Naive thymus-derived CD8-positive, alpha-beta T cell (primary cell): ENCODE measurements around the gene GLRX5. TPM values are rescaled to one million over a fixed set of nuclear protein-coding genes. Genes with fewer than 3 reads are reported as not detected.

Experiments
- ATAC-seq, 2 donors: fragments of 150-1000 bp; cut with Tn5 transposase in 1 of 2; sonication (Bioruptor Pico), chemical (Tn5 transposase) in 1 of 2; 1 replicate in 1 of 2; 2 replicates in 1 of 2; pipeline ENCODE4 v1.10.0; 2021; ENCODE audit warnings: mild to moderate bottlenecking in 2 of 2, moderate library complexity in 2 of 2
- POLR2A ChIA-PET: fragments of 350-600 bp; sonication (Branson Sonifier 250); formaldehyde crosslinking; loops from one replicate; lab custom pipeline; 2021; ENCODE audit warnings: antibody characterized with exemption; lab: Charles Lee
- DNase-seq, 10 donors: peaks; one replicate each; pipeline versions ENCODE4 v3.0.0 to v3.0.0-alpha.2; 2020 to 2022
- H3K27ac Mint-ChIP-seq, 10 donors: one replicate each; pipeline ENCODE4 v1.8.0; 2020 to 2022; ENCODE audit warnings: mild to moderate bottlenecking in 10 of 10, mixed read lengths in 10 of 10, moderate library complexity in 4 of 10, inconsistent platforms in 1 of 10
- H3K27me3 Mint-ChIP-seq, 5 donors: one replicate each; pipeline ENCODE4 v1.8.0; 2021 to 2022; ENCODE audit warnings: mixed read lengths in 5 of 5
- H3K36me3 Mint-ChIP-seq, 3 donors: one replicate each; pipeline ENCODE4 v1.8.0; 2020 to 2022; ENCODE audit warnings: mixed read lengths in 3 of 3, mild to moderate bottlenecking in 2 of 3, inconsistent platforms in 1 of 3
- H3K4me1 Mint-ChIP-seq, 4 donors: one replicate each; pipeline ENCODE4 v1.8.0; 2021 to 2022; ENCODE audit warnings: mixed read lengths in 4 of 4
- H3K4me3 Mint-ChIP-seq, 10 donors: one replicate each; pipeline ENCODE4 v1.8.0; 2020 to 2022; ENCODE audit warnings: mild to moderate bottlenecking in 10 of 10, mixed read lengths in 10 of 10, moderate library complexity in 6 of 10, inconsistent platforms in 1 of 10
- H3K9me3 Mint-ChIP-seq, 9 donors: one replicate each; pipeline ENCODE4 v1.8.0; 2020 to 2022; ENCODE audit warnings: mixed read lengths in 9 of 9, mild to moderate bottlenecking in 3 of 9, inconsistent platforms in 1 of 9, moderate library complexity in 1 of 9
- polyA plus RNA-seq, 3 donors: library from polyadenylated mRNA; unstranded; fragments of 300-500 nt; fragmentation: Illumina TruSeq; gene quantifications; one replicate each; pipeline ENCODE4 v1.2.3, GENCODE V29; 2021
- total RNA-seq, 8 experiments: library from RNA in 2 of 8; stranded (reverse) in 2 of 8; gene quantifications; one replicate each; pipeline ENCODE4 v1.2.3 and lab custom pipeline; 2021 to 2026

GLRX5 gene
- total and polyA plus RNA-seq, 5 experiments from 2014 or later, result 17.9 to 87.6 (median 61.6) TPM

DNA sequence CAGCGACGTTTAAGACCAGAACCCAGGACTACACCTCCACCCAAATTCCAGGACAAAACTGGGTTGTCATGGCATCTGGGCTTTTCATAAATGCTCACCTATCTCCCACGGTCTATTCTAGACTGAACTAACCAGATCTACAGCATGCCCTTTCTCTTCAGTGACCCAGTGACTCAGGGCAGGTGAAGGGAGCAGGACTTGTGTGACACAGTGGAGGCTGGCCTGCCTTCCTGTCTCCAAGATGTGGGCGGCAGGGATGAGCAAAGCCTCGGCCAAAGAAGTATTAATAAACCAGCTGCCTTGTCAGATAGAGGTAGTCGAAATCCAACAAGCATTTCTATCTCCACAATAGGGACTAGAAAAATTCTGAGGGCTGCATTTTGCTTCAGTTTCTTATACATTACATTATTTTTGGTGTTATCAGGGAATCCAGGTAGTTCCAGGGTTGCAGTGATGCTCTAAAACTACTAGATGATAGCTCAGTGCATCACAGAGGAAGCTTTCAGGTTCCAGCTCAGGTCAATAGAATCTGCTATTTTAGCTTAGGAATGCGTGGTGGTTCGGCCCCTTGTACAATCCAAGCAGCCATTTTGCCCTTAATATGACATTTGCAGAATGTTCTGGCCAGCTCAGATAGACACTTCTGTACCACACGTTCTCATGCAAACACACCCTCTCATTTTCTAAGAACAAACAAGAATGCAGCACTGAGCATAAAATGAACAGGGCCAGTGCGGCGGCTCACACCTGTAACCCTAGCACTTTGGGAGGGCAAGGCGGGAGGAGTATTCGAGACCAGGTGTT, 4.2 kb upstream of the GLRX5 start:
- Mint-ChIP-seq H3K9me3 (no peaks in the 10 kb centered on the region), H3K36me3 (peaks cover 0 to 20% (median 0%) of the 10 kb centered on the region in 3 donors), H3K4me1 (peaks cover 27 to 60% (median 58%) of the 10 kb centered on the region in 4 donors), H3K27ac (peak overlapping the region in 8 of 10 donors; percentile 22 to 98 (median 66)), H3K4me3 (peak overlapping the region in 2 of 10 donors; percentile 33 to 68), H3K27me3 (no peaks in the 10 kb centered on the region)
- POLR2A ChIA-PET, result interaction anchor here (1.0 to 1.2 kb wide), 2 partner anchors 8 to 10 kb away, joined by 3 read pairs; no protein-coding TSS in a partner anchor
- DNase-seq (no peak), ATAC-seq (no peak)

- peak overlapping the region in 1 of 10 donors; percentile 85 for H3K4me3 Mint-ChIP-seq
- peak overlapping the region in 5 of 10 donors; percentile 41 to 98 (median 73) for H3K27ac Mint-ChIP-seq
- no peak for ATAC-seq
- POLR2A ChIA-PET, result interaction anchor here (1.2 kb wide), 2 partner anchors 8 to 15 kb away, joined by 3 read pairs; partner anchors contain the start of gene SYNE3
- H3K9me3 Mint-ChIP-seq, result no peaks in the 10 kb centered on the region
- no peak for DNase-seq
- H3K4me1 Mint-ChIP-seq, result peaks cover 29 to 61% (median 58%) of the 10 kb centered on the region in 4 donors
- peaks cover 0 to 20% (median 0%) of the 10 kb centered on the region in 3 donors for H3K36me3 Mint-ChIP-seq
- H3K27me3 Mint-ChIP-seq, result no peaks in the 10 kb centered on the region
Measured at GRCh38 chr14:95531473-95531872, 3.4 kb upstream of the GLRX5 start.

DNA sequence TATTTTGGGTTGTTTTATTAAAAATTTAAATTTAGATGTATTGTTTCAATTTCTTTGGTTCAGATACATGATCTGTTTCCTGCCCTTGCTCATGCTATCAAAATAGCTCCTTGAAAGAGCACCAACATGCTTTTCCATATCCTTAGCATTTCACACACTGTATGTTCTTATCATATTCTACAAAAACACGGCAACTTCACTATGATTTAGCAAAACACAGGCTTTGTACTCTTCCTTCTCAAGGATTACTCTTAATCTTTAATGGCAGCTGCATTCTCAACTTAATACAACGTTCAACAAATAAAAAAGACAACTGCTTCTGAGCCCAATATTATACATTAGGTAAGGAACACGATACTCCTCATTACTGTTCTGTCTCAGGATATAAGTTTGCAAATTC, 2.9 kb upstream of the GLRX5 start:
- Mint-ChIP-seq H3K4me3 (peak overlapping the region in 9 of 10 donors; percentile 25 to 85 (median 50)), H3K27ac (peak overlapping the region; percentile 41 to 98 (median 74)), H3K27me3 (no peaks in the 10 kb centered on the region), H3K9me3 (no peaks in the 10 kb centered on the region), H3K4me1 (peaks cover 30 to 61% (median 58%) of the 10 kb centered on the region in 4 donors), H3K36me3 (peaks cover 0 to 20% (median 0%) of the 10 kb centered on the region in 3 donors)
- DNase-seq (no peak), ATAC-seq (no peak)
- POLR2A ChIA-PET, result interaction anchor here (1.2 kb wide), 2 partner anchors 9 to 16 kb away, joined by 3 read pairs; partner anchors contain the start of gene SYNE3

DNA sequence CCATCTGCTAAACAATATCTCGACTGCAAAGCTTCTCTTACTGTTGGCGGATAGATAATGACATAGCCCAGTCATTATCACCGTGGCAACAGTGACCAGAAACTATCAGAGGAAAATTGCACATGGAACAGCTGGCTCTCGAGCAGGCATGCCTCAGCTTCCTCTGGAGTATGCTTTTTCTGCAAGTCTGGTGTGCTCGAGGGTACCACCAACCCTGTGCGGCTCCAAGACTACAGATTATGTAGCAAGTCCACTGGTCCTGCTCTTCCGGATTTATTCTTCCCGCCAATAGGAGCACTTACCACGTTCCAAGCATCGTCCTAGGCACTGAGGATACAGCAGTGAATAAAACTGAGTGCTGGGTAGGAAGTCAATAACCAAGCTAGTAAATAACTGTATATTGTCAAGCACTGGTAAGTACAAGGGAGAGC, 1.4 kb upstream of the GLRX5 start:
- no peaks in the 10 kb centered on the region for H3K27me3 Mint-ChIP-seq
- H3K27ac Mint-ChIP-seq, result peak overlapping the region; percentile 92 to 98 (median 96)
- H3K4me1 Mint-ChIP-seq, result peaks cover 33 to 66% (median 62%) of the 10 kb centered on the region in 4 donors
- peak overlapping the region; percentile 85 to 97 (median 93) for H3K4me3 Mint-ChIP-seq
- ATAC-seq (no peak), DNase-seq (no peak)
- no peaks in the 10 kb centered on the region for H3K9me3 Mint-ChIP-seq
- POLR2A ChIA-PET, result interaction anchor here (0.9 to 3.0 kb wide), 7 partner anchors 12 to 376 kb away, joined by 3 to 45 read pairs (median 9); partner anchors contain the start of genes DICER1 and SYNE3
- peaks cover 0 to 20% (median 0%) of the 10 kb centered on the region in 3 donors for H3K36me3 Mint-ChIP-seq

- Mint-ChIP-seq H3K27ac (peak overlapping the region; percentile 92 to 98 (median 96)), H3K4me3 (peak overlapping the region; percentile 85 to 97 (median 93)), H3K36me3 (peaks cover 0 to 20% (median 0%) of the 10 kb centered on the region in 3 donors), H3K4me1 (peaks cover 33 to 70% (median 65%) of the 10 kb centered on the region in 4 donors), H3K27me3 (no peaks in the 10 kb centered on the region), H3K9me3 (no peaks in the 10 kb centered on the region)
- POLR2A ChIA-PET, result interaction anchor here (0.9 to 3.0 kb wide), 10 partner anchors 8 to 376 kb away, joined by 3 to 45 read pairs (median 7); partner anchors contain the start of genes DICER1 and SYNE3
- DNase-seq, result no peak
- no peak for ATAC-seq
Measured at GRCh38 chr14:95533822-95534221, 1.0 kb upstream of the GLRX5 start.

DNA sequence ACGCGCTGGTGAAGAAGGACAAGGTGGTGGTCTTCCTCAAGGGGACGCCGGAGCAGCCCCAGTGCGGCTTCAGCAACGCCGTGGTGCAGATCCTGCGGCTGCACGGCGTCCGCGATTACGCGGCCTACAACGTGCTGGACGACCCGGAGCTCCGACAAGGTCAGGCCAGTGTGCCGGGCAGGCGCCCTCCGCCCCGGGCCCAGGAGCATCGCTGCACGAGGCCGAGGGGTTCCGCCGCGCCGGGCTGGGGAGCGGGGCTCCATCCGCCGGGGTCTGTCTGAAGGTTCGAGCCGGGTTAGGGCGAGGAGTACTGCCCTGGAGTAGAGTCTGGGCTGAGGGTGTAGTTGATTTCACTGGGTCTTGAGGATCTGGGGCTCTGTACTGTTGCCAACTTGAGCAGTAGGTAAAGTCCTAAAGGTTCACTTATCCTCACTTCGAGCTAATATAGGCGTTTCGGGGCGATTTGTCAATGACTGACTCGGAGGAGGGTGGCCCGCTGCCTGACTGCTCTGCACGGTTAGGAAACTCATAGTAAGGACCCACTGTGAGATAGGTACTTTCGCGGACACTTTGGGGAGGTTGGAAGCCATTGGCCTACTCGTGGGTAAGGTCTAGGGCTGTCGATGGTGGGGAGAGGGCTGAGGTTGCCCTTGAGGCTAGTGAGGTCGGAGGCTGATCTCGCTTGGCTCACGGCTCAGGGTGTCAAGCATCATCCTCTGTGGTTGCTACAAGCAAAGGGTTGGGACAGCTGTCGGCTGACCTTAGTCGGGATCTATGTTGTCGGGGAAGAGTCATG, 574 bp downstream of the GLRX5 start:
- H3K27me3 Mint-ChIP-seq, result no peaks in the 10 kb centered on the region
- H3K4me3 Mint-ChIP-seq, result peak overlapping the region; percentile 85 to 98 (median 96)
- H3K4me1 Mint-ChIP-seq, result peaks cover 33 to 78% (median 70%) of the 10 kb centered on the region in 4 donors
- no peaks in the 10 kb centered on the region for H3K9me3 Mint-ChIP-seq
- ATAC-seq (no peak), DNase-seq (peak in 2 of 10 donors; percentile 15 to 16)
- H3K36me3 Mint-ChIP-seq, result peaks cover 0 to 11% (median 0%) of the 10 kb centered on the region in 3 donors
- POLR2A ChIA-PET, result interaction anchor here (1.2 to 3.0 kb wide), 7 partner anchors 11 to 378 kb away, joined by 3 to 45 read pairs (median 7); partner anchors contain the start of genes DICER1 and SYNE3
- H3K27ac Mint-ChIP-seq, result peak overlapping the region; percentile 86 to 97 (median 91)

DNA sequence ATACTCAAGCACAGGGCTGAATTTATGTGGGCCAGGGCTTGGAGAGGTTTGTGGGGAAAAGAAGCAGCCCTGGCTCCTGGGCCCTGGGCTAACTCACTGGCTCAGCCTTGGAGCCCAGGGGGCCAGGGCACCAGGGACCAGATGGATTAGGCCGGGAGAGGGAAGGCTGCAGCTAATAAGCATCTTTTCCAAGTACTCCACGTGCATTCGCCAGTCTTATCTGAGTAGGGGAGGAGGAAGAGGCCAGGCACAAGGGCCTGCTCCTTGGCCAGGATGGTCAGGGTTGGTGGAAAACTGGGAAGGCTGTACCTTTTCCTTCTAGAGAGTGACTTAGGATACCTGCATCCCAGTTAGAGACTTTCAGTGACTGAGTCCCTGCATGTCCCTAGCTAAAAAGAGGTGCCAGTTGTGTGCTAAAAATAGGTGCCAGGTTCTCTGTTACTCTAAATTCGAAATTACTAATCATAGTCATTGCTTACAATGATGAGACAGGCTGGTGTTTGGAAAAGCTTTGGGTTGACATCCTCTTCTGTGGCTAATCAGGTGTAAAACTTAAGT, 1.3 kb downstream of the GLRX5 start:
- Mint-ChIP-seq H3K4me1 (peaks cover 33 to 78% (median 72%) of the 10 kb centered on the region in 4 donors), H3K9me3 (no peaks in the 10 kb centered on the region), H3K36me3 (peaks cover 0 to 9% (median 0%) of the 10 kb centered on the region in 3 donors), H3K27ac (peak overlapping the region in 7 of 10 donors; percentile 12 to 96 (median 91)), H3K4me3 (peak overlapping the region; percentile 85 to 98 (median 96)), H3K27me3 (no peaks in the 10 kb centered on the region)
- DNase-seq, result no peak
- POLR2A ChIA-PET, result no interaction called here
- no peak for ATAC-seq

GRCh38 chr14:95536671-95537070, 1.8 kb downstream of the GLRX5 start:
- H3K36me3 Mint-ChIP-seq, result peaks cover 0 to 9% (median 0%) of the 10 kb centered on the region in 3 donors
- peak overlapping the region in 8 of 10 donors; percentile 23 to 98 (median 96) for H3K4me3 Mint-ChIP-seq
- POLR2A ChIA-PET, result no interaction called here
- DNase-seq (no peak), ATAC-seq (no peak)
- no peaks in the 10 kb centered on the region for H3K9me3 Mint-ChIP-seq
- H3K27ac Mint-ChIP-seq, result no peak overlapping the region
- peaks cover 33 to 73% (median 67%) of the 10 kb centered on the region in 4 donors for H3K4me1 Mint-ChIP-seq
- H3K27me3 Mint-ChIP-seq, result no peaks in the 10 kb centered on the region

DNA sequence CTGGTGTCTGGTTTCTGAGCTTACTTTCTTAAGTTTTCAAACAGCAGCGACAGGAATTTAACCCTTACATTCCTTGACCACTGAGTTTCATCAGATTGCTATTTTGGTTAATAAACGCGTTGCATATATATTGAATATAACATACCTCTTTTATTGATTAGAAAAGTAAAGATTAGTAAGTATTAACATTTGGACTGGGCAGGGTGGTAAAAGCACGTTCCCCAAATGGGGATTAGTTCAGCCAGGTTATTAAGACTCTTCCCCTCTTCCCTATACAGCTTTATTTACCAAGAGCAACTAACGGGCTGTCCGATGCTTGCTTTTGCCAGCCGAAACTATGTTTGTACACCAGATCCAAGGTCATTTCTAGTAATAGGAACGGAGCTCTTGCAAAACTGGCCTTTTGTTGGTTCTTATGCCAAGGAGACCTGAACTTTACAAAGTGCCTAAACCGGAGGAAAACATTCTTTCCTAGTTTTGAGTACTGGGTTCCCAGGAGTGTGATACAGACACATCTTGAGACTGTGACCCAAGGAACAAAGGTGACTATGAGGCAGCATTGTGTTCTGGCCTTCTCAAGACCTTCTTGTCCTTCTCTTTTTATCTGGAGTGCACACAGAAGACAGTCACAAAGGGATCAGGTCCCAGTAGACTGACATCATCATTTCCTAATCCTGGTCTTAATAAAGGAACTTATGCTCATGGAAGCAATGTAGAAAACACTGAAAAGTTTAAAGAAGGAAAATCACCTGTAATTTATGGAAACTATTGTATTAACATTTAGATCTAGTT, 2.6 kb downstream of the GLRX5 start:
- Mint-ChIP-seq H3K9me3 (no peaks in the 10 kb centered on the region), H3K4me1 (peaks cover 29 to 66% (median 61%) of the 10 kb centered on the region in 4 donors), H3K4me3 (peak overlapping the region in 8 of 10 donors; percentile 3 to 98 (median 24)), H3K27me3 (no peaks in the 10 kb centered on the region), H3K36me3 (peaks cover 0 to 3% (median 0%) of the 10 kb centered on the region in 3 donors), H3K27ac (peak overlapping the region in 1 of 10 donors; percentile 17)
- no peak for DNase-seq
- POLR2A ChIA-PET, result interaction anchor here (0.6 kb wide), 1 partner anchor 67 kb away, joined by 3 read pairs; no protein-coding TSS in a partner anchor
- ATAC-seq, result no peak

DNA sequence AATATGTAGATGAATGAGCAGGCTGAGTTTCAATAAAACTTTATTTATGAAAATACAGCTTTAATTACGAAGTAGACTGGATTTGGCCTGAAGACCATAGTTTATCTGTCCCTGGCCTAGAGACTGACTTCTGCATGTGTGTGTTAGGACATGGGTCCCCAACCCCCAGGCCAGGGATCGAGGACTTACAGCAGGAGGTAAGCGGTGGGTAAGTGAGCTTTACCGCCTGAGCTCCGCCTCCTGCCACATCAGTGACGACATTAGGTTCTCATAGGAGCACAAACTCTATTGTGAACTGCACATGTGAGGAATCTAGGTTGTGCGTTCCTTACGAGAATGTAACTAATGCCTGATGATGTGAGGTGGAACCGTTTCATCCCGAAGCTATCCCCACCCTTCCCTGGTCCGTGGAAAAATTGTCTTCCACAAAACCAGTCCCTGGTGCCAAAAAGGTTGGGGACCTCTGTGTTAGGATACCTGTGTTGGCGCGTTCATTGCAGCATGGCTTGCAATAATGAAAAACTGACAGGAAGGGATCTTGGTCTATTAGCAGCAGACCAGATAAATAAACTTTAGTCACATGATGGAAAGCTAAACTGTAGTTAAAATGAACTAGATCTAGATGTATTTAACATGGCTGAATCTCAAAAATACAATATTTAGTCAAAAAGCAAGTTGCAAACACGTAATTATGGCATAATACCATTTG, 4.1 kb downstream of the GLRX5 start:
- Mint-ChIP-seq H3K27me3 (no peaks in the 10 kb centered on the region), H3K4me3 (no peak overlapping the region), H3K27ac (no peak overlapping the region), H3K4me1 (peaks cover 24 to 51% (median 49%) of the 10 kb centered on the region in 4 donors), H3K9me3 (no peaks in the 10 kb centered on the region), H3K36me3 (peaks cover 0 to 6% (median 0%) of the 10 kb centered on the region in 3 donors)
- POLR2A ChIA-PET, result no interaction called here
- no peak for DNase-seq
- ATAC-seq, result no peak
